ENCODE measurements around the gene INTS7.

DNA sequence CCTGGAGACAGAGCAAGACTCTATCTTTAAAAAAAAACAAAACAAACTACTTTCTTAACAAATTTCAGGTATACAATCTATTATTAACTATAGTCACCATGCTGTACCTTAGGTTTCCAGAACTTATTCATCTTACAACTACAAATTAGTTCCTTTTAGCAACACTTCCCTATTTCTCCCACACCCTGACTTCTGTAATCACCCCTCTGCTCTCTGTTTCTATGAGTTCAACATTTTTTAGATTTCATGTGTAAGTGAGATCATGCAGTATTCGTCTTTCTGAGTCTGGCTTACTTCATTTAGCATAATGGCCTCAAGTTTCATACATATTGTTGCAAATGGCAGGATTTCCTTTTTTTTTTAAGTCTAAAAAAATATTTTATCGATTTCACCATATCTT is 126.9 kb downstream of the INTS7 start:
- TF ChIP-seq, protein P1, sequence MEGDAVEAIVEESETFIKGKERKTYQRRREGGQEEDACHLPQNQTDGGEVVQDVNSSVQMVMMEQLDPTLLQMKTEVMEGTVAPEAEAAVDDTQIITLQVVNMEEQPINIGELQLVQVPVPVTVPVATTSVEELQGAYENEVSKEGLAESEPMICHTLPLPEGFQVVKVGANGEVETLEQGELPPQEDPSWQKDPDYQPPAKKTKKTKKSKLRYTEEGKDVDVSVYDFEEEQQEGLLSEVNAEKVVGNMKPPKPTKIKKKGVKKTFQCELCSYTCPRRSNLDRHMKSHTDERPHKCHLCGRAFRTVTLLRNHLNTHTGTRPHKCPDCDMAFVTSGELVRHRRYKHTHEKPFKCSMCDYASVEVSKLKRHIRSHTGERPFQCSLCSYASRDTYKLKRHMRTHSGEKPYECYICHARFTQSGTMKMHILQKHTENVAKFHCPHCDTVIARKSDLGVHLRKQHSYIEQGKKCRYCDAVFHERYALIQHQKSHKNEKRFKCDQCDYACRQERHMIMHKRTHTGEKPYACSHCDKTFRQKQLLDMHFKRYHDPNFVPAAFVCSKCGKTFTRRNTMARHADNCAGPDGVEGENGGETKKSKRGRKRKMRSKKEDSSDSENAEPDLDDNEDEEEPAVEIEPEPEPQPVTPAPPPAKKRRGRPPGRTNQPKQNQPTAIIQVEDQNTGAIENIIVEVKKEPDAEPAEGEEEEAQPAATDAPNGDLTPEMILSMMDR (conservative IDR thresholded peaks at IDR 0.05; ENCODE audit: low read depth, low read length): no peak
- TF ChIP-seq EZH2 (IDR thresholded peaks at IDR 0.05; ENCODE audit: borderline replicate concordance, low read depth, low read length, poor library complexity, severe bottlenecking): no peak

Data from A673 (cell line).